Measurements from ENCODE around the gene MUC3A.
A peak's percentile ranks its signal among the peaks of the same experiment; 100 is the strongest.

The MUC3A gene

GRCh38 chr7:100957832-100958421 lies 8.6 kb downstream of the MUC3A start:
- Histone ChIP-seq H3K4me1 (ENCODE audit: insufficient read depth, low read length) (no peaks in the 10 kb centered on the region), H3K36me3 (ENCODE audit: insufficient read depth, low read length) (peaks cover 16% of the 10 kb centered on the region), H3K9ac (ENCODE audit: low read depth, low read length) (no peak overlapping the region), H3K9me3 (ENCODE audit: control insufficient read depth, insufficient read depth, low read length) (0 out of 2 replicates have a peak, but pooled peaks cover 2% of the 10 kb centered on the region)

- H3K4me1 ChIP-seq (ENCODE audit: insufficient read depth, low read length), result peaks cover 6% of the 10 kb centered on the region; the same call in 1 of the 2 replicates
- H3K9me3 ChIP-seq (ENCODE audit: control insufficient read depth, insufficient read depth, low read length), result 0 out of 2 replicates have a peak, but pooled peaks cover 2% of the 10 kb centered on the region
- H3K9ac ChIP-seq (ENCODE audit: low read depth, low read length), result no peak overlapping the region
- H3K36me3 ChIP-seq (ENCODE audit: insufficient read depth, low read length), result peaks cover 16% of the 10 kb centered on the region
Observed at GRCh38 chr7:100959894-100960293, 10.6 kb downstream of the MUC3A start.

- 0 out of 2 replicates have a peak, but pooled peaks cover 2% of the 10 kb centered on the region for H3K9me3 ChIP-seq (ENCODE audit: control insufficient read depth, insufficient read depth, low read length)
- H3K4me1 ChIP-seq (ENCODE audit: insufficient read depth, low read length), result peaks cover 10% of the 10 kb centered on the region; the same call in 1 of the 2 replicates
- H3K36me3 ChIP-seq (ENCODE audit: insufficient read depth, low read length), result peaks cover 13% of the 10 kb centered on the region
- H3K9ac ChIP-seq (ENCODE audit: low read depth, low read length), result no peak overlapping the region
Observed at GRCh38 chr7:100962537-100962936, 13.2 kb downstream of the MUC3A start.

- peaks cover 11% of the 10 kb centered on the region; the same call in 1 of the 2 replicates for H3K4me1 ChIP-seq (ENCODE audit: insufficient read depth, low read length)
- no peak overlapping the region for H3K9ac ChIP-seq (ENCODE audit: low read depth, low read length)
- H3K36me3 ChIP-seq (ENCODE audit: insufficient read depth, low read length), result peaks cover 5% of the 10 kb centered on the region; the same call in 1 of the 2 replicates
- H3K9me3 ChIP-seq (ENCODE audit: control insufficient read depth, insufficient read depth, low read length), result no peaks in the 10 kb centered on the region
Observed at GRCh38 chr7:100963386-100963785, 14.1 kb downstream of the MUC3A start.

- Histone ChIP-seq H3K9ac (ENCODE audit: low read depth, low read length) (no peak overlapping the region), H3K36me3 (ENCODE audit: insufficient read depth, low read length) (no peaks in the 10 kb centered on the region; the same call in 1 of the 2 replicates), H3K9me3 (ENCODE audit: control insufficient read depth, insufficient read depth, low read length) (no peaks in the 10 kb centered on the region), H3K4me1 (ENCODE audit: insufficient read depth, low read length) (peaks cover 11% of the 10 kb centered on the region; the same call in 1 of the 2 replicates)
Observed at GRCh38 chr7:100963874-100964273, 14.5 kb downstream of the MUC3A start.

- Histone ChIP-seq H3K9ac (ENCODE audit: low read depth, low read length) (no peak overlapping the region), H3K9me3 (ENCODE audit: control insufficient read depth, insufficient read depth, low read length) (no peaks in the 10 kb centered on the region), H3K4me1 (ENCODE audit: insufficient read depth, low read length) (peaks cover 11% of the 10 kb centered on the region; the same call in 1 of the 2 replicates), H3K36me3 (ENCODE audit: insufficient read depth, low read length) (no peaks in the 10 kb centered on the region)
Observed at GRCh38 chr7:100964630-100965029, 15.3 kb downstream of the MUC3A start.

- no peaks in the 10 kb centered on the region for H3K9me3 ChIP-seq (ENCODE audit: control insufficient read depth, insufficient read depth, low read length)
- H3K4me1 ChIP-seq (ENCODE audit: insufficient read depth, low read length), result peaks cover 11% of the 10 kb centered on the region; the same call in 1 of the 2 replicates
- H3K9ac ChIP-seq (ENCODE audit: low read depth, low read length), result peak overlapping the region; percentile 55; the same call in 1 of the 2 replicates
- no peaks in the 10 kb centered on the region for H3K36me3 ChIP-seq (ENCODE audit: insufficient read depth, low read length)
Observed at GRCh38 chr7:100965045-100965722, 15.8 kb downstream of the MUC3A start.

- H3K36me3 ChIP-seq (ENCODE audit: insufficient read depth, low read length), result no peaks in the 10 kb centered on the region
- peak overlapping the region; percentile 55; the same call in 1 of the 2 replicates for H3K9ac ChIP-seq (ENCODE audit: low read depth, low read length)
- peaks cover 11% of the 10 kb centered on the region; the same call in 1 of the 2 replicates for H3K4me1 ChIP-seq (ENCODE audit: insufficient read depth, low read length)
- H3K9me3 ChIP-seq (ENCODE audit: control insufficient read depth, insufficient read depth, low read length), result no peaks in the 10 kb centered on the region
Observed at GRCh38 chr7:100965723-100966541, 16.6 kb downstream of the MUC3A start.

GRCh38 chr7:100966542-100967291 lies 17.4 kb downstream of the MUC3A start:
- peaks cover 11% of the 10 kb centered on the region; the same call in 1 of the 2 replicates for H3K4me1 ChIP-seq (ENCODE audit: insufficient read depth, low read length)
- H3K9me3 ChIP-seq (ENCODE audit: control insufficient read depth, insufficient read depth, low read length), result no peaks in the 10 kb centered on the region
- H3K36me3 ChIP-seq (ENCODE audit: insufficient read depth, low read length), result no peaks in the 10 kb centered on the region
- H3K9ac ChIP-seq (ENCODE audit: low read depth, low read length), result peak overlapping the region; percentile 55

- Histone ChIP-seq H3K4me1 (ENCODE audit: insufficient read depth, low read length) (peaks cover 11% of the 10 kb centered on the region; the same call in 1 of the 2 replicates), H3K9me3 (ENCODE audit: control insufficient read depth, insufficient read depth, low read length) (no peaks in the 10 kb centered on the region), H3K36me3 (ENCODE audit: insufficient read depth, low read length) (no peaks in the 10 kb centered on the region), H3K9ac (ENCODE audit: low read depth, low read length) (no peak overlapping the region; the same call in 1 of the 2 replicates)
Observed at GRCh38 chr7:100967292-100967863, 18.0 kb downstream of the MUC3A start.

GRCh38 chr7:100968031-100968430 lies 18.7 kb downstream of the MUC3A start:
- no peak overlapping the region for H3K9ac ChIP-seq (ENCODE audit: low read depth, low read length)
- H3K9me3 ChIP-seq (ENCODE audit: control insufficient read depth, insufficient read depth, low read length), result no peaks in the 10 kb centered on the region
- H3K4me1 ChIP-seq (ENCODE audit: insufficient read depth, low read length), result peaks cover 11% of the 10 kb centered on the region; the same call in 1 of the 2 replicates
- H3K36me3 ChIP-seq (ENCODE audit: insufficient read depth, low read length), result no peaks in the 10 kb centered on the region

GRCh38 chr7:100968650-100969049 lies 19.3 kb downstream of the MUC3A start:
- H3K4me1 ChIP-seq (ENCODE audit: insufficient read depth, low read length), result peaks cover 11% of the 10 kb centered on the region; the same call in 1 of the 2 replicates
- H3K36me3 ChIP-seq (ENCODE audit: insufficient read depth, low read length), result no peaks in the 10 kb centered on the region
- no peak overlapping the region for H3K9ac ChIP-seq (ENCODE audit: low read depth, low read length)
- H3K9me3 ChIP-seq (ENCODE audit: control insufficient read depth, insufficient read depth, low read length), result no peaks in the 10 kb centered on the region

GRCh38 chr7:100969066-100969615 lies 19.8 kb downstream of the MUC3A start, which contains the start of gene MUC12:
TSS of gene MUC12 (plus strand) at chr7:100969565. CDS start at chr7:100969623, 58 bp downstream.
- Histone ChIP-seq H3K36me3 (ENCODE audit: insufficient read depth, low read length) (no peaks in the 10 kb centered on the region), H3K9me3 (ENCODE audit: control insufficient read depth, insufficient read depth, low read length) (no peaks in the 10 kb centered on the region), H3K9ac (ENCODE audit: low read depth, low read length) (no peak within 1 kb of the TSS), H3K4me1 (ENCODE audit: insufficient read depth, low read length) (peaks cover 11% of the 10 kb centered on the region; the same call in 1 of the 2 replicates)
